ENCODE results near the gene BRD9.

- no peak for TF ChIP-seq EP300 (IDR thresholded peaks at IDR 0.05; ENCODE audit: low read depth in 2 of 2, low read length in 2 of 2)
- TF ChIP-seq EP300 (CRISPR knock-in tag; IDR thresholded peaks at IDR 0.05; ENCODE audit: borderline replicate concordance), result no peak
- no peak for TF ChIP-seq ZNF614 (CRISPR knock-in tag; IDR thresholded peaks at IDR 0.05; ENCODE audit: borderline replicate concordance)
- TF ChIP-seq TFDP1 (CRISPR knock-in tag; IDR thresholded peaks at IDR 0.05; ENCODE audit: borderline replicate concordance), result no peak
- TF ChIP-seq POLR2AphosphoS5 (IDR thresholded peaks at IDR 0.05; ENCODE audit: low read depth, low read length), result no peak
- no peak for TF ChIP-seq STAG1 (CRISPR knock-in tag; IDR thresholded peaks at IDR 0.05)
- no peak for TF ChIP-seq ZNF3 (CRISPR knock-in tag; IDR thresholded peaks at IDR 0.05)
- TF ChIP-seq CTCF (CRISPR knock-in tag; IDR thresholded peaks at IDR 0.05), result no peak
- no peak for TF ChIP-seq FOSL2 (CRISPR knock-in tag; IDR thresholded peaks at IDR 0.05)
- TF ChIP-seq RCOR2 (CRISPR knock-in tag; IDR thresholded peaks at IDR 0.05), result no peak
Observed at GRCh38 chr5:885127-885442, 7.5 kb downstream of the BRD9 start.

All from HepG2 (cell line).